GM12891 (cell line): ENCODE measurements around the gene CLCN7.

Experiments
- PAX5 ChIP-seq: IDR thresholded peaks from 2 replicates; pipeline ENCODE4 v1.6.1; 2011; ENCODE audit warnings: low read length, moderate library complexity, mild to moderate bottlenecking; ENCODE audit not compliant: insufficient read depth, severe bottlenecking
- POLR2A ChIP-seq: IDR thresholded peaks from 2 replicates; pipeline ENCODE4 v1.6.1; 2011; ENCODE audit warnings: low read depth, low read length, control low read depth
- POLR2AphosphoS5 ChIP-seq: IDR thresholded peaks from 2 replicates; pipeline ENCODE4 v1.6.1; 2011; ENCODE audit warnings: low read depth, low read length, control low read depth
- SPI1 ChIP-seq: IDR thresholded peaks from 2 replicates; pipeline ENCODE4 v1.6.1; 2011; ENCODE audit warnings: low read depth, low read length, control low read depth
- TAF1 ChIP-seq: IDR thresholded peaks from 2 replicates; pipeline ENCODE4 v1.6.1; 2011; ENCODE audit warnings: low read depth, low read length, control low read depth

DNA sequence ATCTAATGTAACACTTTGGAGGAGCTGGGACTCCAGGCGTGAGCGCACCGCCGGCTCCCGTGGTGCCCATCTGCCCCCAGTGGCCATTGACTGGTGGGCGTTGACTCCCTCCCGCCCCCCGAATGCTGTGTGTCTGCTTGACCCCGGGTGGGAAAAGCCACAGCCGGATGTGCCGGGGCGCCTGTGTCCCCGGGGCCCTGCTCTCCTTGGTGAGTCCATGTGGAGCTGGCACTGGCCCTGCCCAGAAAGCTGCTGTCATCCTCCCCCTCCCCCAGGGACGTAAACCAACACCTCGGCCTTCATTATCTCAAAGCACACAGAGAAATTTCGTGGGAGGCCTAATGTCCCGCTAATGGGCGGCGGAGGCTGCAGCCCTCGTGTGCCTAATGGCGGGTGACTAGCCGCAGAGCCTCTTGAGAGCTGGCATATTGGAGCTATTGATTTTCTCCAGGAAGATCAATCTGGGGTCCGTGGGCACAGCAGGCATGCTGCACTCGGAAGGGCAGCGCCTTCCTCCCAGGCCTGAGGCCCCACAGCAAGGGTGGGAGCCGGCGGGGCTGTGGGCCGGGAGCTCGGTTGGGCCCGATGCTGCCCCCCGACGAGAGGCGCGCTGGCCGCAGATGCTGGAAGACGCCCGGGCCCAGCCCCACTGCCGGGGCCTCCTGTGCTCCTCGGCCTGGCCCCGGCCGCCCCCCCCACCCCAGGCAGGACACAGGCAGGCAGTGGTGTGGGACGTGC is 47.9 kb downstream of the CLCN7 start:
- TF ChIP-seq POLR2A (no peak), POLR2AphosphoS5 (no peak), PAX5 (no peak), TAF1 (no peak), SPI1 (no peak)
